Activated CD8-positive, alpha-beta memory T cell treated with anti-CD3 and anti-CD28 coated beads for 48 hours (primary cell): Measurements from ENCODE around the gene KCNQ2.

Experiments used
- DNase-seq, 3 experiments: peaks; one replicate each; pipeline ENCODE4 v3.0.0-alpha.2; 2020; ENCODE audit warnings: low read depth in 2 of 3, low spot score in 2 of 3

KCNQ2 gene

GRCh38 chr20:63501818-63502670 lies 29.6 kb upstream of the KCNQ2 start:
- no peak for DNase-seq

- no peak for DNase-seq
Measured at GRCh38 chr20:63500902-63501817, 28.7 kb upstream of the KCNQ2 start.

GRCh38 chr20:63500151-63500901 lies 27.9 kb upstream of the KCNQ2 start:
- DNase-seq: no peak

- DNase-seq: no peak
Measured at GRCh38 chr20:63499338-63499969, 27.0 kb upstream of the KCNQ2 start.

- no peak for DNase-seq
Measured at GRCh38 chr20:63498960-63499337, 26.5 kb upstream of the KCNQ2 start, which contains the start of gene EEF1A2. Gene EEF1A2 (minus strand): TSS chr20:63499083. CDS start chr20:63497763, 1,320 bp downstream.

- no peak for DNase-seq
Measured at GRCh38 chr20:63497946-63498935, 25.8 kb upstream of the KCNQ2 start.

- DNase-seq: no peak
Measured at GRCh38 chr20:63497138-63497945, 24.9 kb upstream of the KCNQ2 start.

GRCh38 chr20:63496596-63497120 lies 24.2 kb upstream of the KCNQ2 start:
- DNase-seq: no peak

GRCh38 chr20:63495741-63496595 lies 23.5 kb upstream of the KCNQ2 start:
- DNase-seq: peak; percentile 31 to 73 (median 69)

- no peak for DNase-seq
Measured at GRCh38 chr20:63495167-63495720, 22.8 kb upstream of the KCNQ2 start.

- DNase-seq: no peak
Measured at GRCh38 chr20:63494420-63495166, 22.1 kb upstream of the KCNQ2 start.

- DNase-seq: no peak
Measured at GRCh38 chr20:63494084-63494419, 21.6 kb upstream of the KCNQ2 start.

- no peak for DNase-seq
Measured at GRCh38 chr20:63493563-63494020, 21.1 kb upstream of the KCNQ2 start.

- DNase-seq: no peak
Measured at GRCh38 chr20:63492982-63493381, 20.5 kb upstream of the KCNQ2 start.

- DNase-seq: no peak
Measured at GRCh38 chr20:63492518-63492917, 20.1 kb upstream of the KCNQ2 start.

GRCh38 chr20:63491635-63492230 lies 19.3 kb upstream of the KCNQ2 start:
- DNase-seq: no peak
